ENCODE measurements around the gene AP1M1.
A peak's percentile ranks its signal among the peaks of the same experiment; 100 is the strongest.

AP1M1 gene

GRCh38 chr19:16213076-16213475 is 15.4 kb downstream of the AP1M1 start:
- no peak overlapping the region for H3K4me3 ChIP-seq (ENCODE audit: low read depth, low read length)
- DNase-seq (ENCODE audit: low read depth) = no peak
- no peak for TF ChIP-seq CTCF (IDR thresholded peaks at IDR 0.05; ENCODE audit: insufficient read depth, low read depth, low read length, missing control alignments)

GRCh38 chr19:16216744-16217670 is 19.3 kb downstream of the AP1M1 start:
- TF ChIP-seq CTCF (IDR thresholded peaks at IDR 0.05; ENCODE audit: insufficient read depth, low read depth, low read length, missing control alignments) = no peak
- H3K4me3 ChIP-seq (ENCODE audit: low read depth, low read length) = no peak overlapping the region
- no peak for DNase-seq (ENCODE audit: low read depth)

GRCh38 chr19:16217716-16218451 is 20.2 kb downstream of the AP1M1 start:
- H3K4me3 ChIP-seq (ENCODE audit: low read depth, low read length) = no peak overlapping the region
- no peak for TF ChIP-seq CTCF (IDR thresholded peaks at IDR 0.05; ENCODE audit: insufficient read depth, low read depth, low read length, missing control alignments)
- peak; percentile 0 for DNase-seq (ENCODE audit: low read depth)

- no peak for DNase-seq (ENCODE audit: low read depth)
- no peak overlapping the region for H3K4me3 ChIP-seq (ENCODE audit: low read depth, low read length)
- TF ChIP-seq CTCF (IDR thresholded peaks at IDR 0.05; ENCODE audit: insufficient read depth, low read depth, low read length, missing control alignments) = no peak
Observed at GRCh38 chr19:16218851-16219250, 21.1 kb downstream of the AP1M1 start.

GRCh38 chr19:16222806-16223205 is 25.1 kb downstream of the AP1M1 start:
- TF ChIP-seq CTCF (IDR thresholded peaks at IDR 0.05; ENCODE audit: insufficient read depth, low read depth, low read length, missing control alignments) = no peak
- no peak overlapping the region for H3K4me3 ChIP-seq (ENCODE audit: low read depth, low read length)
- no peak for DNase-seq (ENCODE audit: low read depth)

GRCh38 chr19:16223746-16224145 is 26.0 kb downstream of the AP1M1 start:
- DNase-seq (ENCODE audit: low read depth) = no peak
- no peak overlapping the region for H3K4me3 ChIP-seq (ENCODE audit: low read depth, low read length)
- TF ChIP-seq CTCF (IDR thresholded peaks at IDR 0.05; ENCODE audit: insufficient read depth, low read depth, low read length, missing control alignments) = no peak

All from GM12865 (cell line).